Lower leg skin (tissue), 3 donors: ENCODE data around the gene PTHLH.

Source experiments
- CTCF ChIP-seq, 3 donors: fragments of 450-650 bp; IDR thresholded peaks; one replicate each; pipeline ENCODE4 v1.5.1; 2016; ENCODE audit warnings: antibody characterized with exemption in 3 of 3, mild to moderate bottlenecking in 3 of 3, moderate library complexity in 2 of 3
- POLR2A ChIP-seq, 2 donors: fragments of 450-650 bp; IDR thresholded peaks; one replicate each; pipeline ENCODE4 v1.6.1; 2016 to 2017; ENCODE audit warnings: antibody characterized with exemption in 2 of 2, mild to moderate bottlenecking in 1 of 2, moderate library complexity in 1 of 2

- TF ChIP-seq POLR2A (IDR thresholded peaks at IDR 0.05) (no peak), CTCF (IDR thresholded peaks at IDR 0.05) (no peak)
Measured at GRCh38 chr12:27966870-27967269, 5.7 kb downstream of the PTHLH start.
